OCI-LY7 (cell line): ENCODE data around the gene SEPHS2. TPM values are rescaled to one million over a fixed set of nuclear protein-coding genes. Genes with fewer than 3 reads are reported as not detected.

ENCODE experiments used
- BruUV-seq: library from RNA; stranded (reverse); fragments of 400-500 nt; replicated peaks from 2 replicates; lab custom pipeline; 2021; lab: Mats Ljungman, UMichigan
- CTCF ChIA-PET: fragments of 300-600 bp; sonication (Branson Sonifier 250); formaldehyde crosslinking; loops from one replicate; lab custom pipeline; 2022; ENCODE audit warnings: antibody characterized with exemption; ENCODE audit not compliant: unreplicated experiment; lab: Charles Lee
- POLR2A ChIA-PET: fragments of 300-600 bp; sonication (Branson Sonifier 250); formaldehyde crosslinking; loops from one replicate; lab custom pipeline; 2022; ENCODE audit warnings: antibody characterized with exemption; lab: Charles Lee
- DNase-seq: peaks from one replicate; pipeline ENCODE4 v3.0.0-alpha.2; 2015; ENCODE audit warnings: low spot score
- H2AFZ ChIP-seq: fragments of 200-600 bp; sonication (generic), shearing (Covaris generic); 2 replicates; pipeline ENCODE4 v1.6.1; 2014; ENCODE audit warnings: mild to moderate bottlenecking, antibody characterized with exemption, low read length, moderate library complexity
- H3K27ac ChIP-seq: fragments of 200-600 bp; sonication (generic); 2 replicates; pipeline ENCODE4 v1.5.1; 2014; ENCODE audit warnings: mixed run types, low read depth, mild to moderate bottlenecking, moderate library complexity, low read length, inconsistent platforms; ENCODE audit not compliant: poor library complexity, severe bottlenecking
- H3K36me3 ChIP-seq: fragments of 200-600 bp; sonication (generic); 2 replicates; pipeline ENCODE4 v1.6.1; 2014; ENCODE audit warnings: mild to moderate bottlenecking, antibody characterized with exemption, low read length, moderate library complexity, mixed read lengths; ENCODE audit not compliant: insufficient read depth
- H3K4me1 ChIP-seq: fragments of 200-600 bp; sonication (generic); 2 replicates; pipeline ENCODE4 v1.5.1; 2014; ENCODE audit warnings: mild to moderate bottlenecking, low read length; ENCODE audit not compliant: insufficient read depth, poor library complexity, severe bottlenecking
- H3K4me2 ChIP-seq: fragments of 200-600 bp; sonication (generic); 2 replicates; pipeline ENCODE4 v1.6.1; 2014; ENCODE audit warnings: mild to moderate bottlenecking, low read length
- H3K4me3 ChIP-seq: fragments of 200-600 bp; sonication (generic); 2 replicates; pipeline ENCODE4 v1.5.1; 2014; ENCODE audit warnings: mild to moderate bottlenecking, low read depth, low read length; ENCODE audit not compliant: poor library complexity, severe bottlenecking
- H3K79me2 ChIP-seq: fragments of 200-600 bp; sonication (generic); 2 replicates; pipeline ENCODE4 v1.6.1; 2016; ENCODE audit warnings: low read depth, mild to moderate bottlenecking, low read length, moderate library complexity, mixed read lengths; ENCODE audit not compliant: insufficient read depth
- H3K9me2 ChIP-seq: fragments of 200-600 bp; sonication (generic); 2 replicates; pipeline ENCODE4 v1.6.1; 2016; ENCODE audit warnings: mild to moderate bottlenecking, low read length, mixed read lengths; ENCODE audit not compliant: insufficient read depth
- H3K9me3 ChIP-seq: fragments of 200-600 bp; sonication (generic); 2 replicates; pipeline ENCODE4 v1.6.1; 2014; ENCODE audit warnings: mild to moderate bottlenecking, mixed run types, low read length, mixed read lengths
- H4K20me1 ChIP-seq: fragments of 200-600 bp; sonication (generic); 2 replicates; pipeline ENCODE4 v1.6.1; 2014; ENCODE audit warnings: mild to moderate bottlenecking, antibody characterized with exemption, low read length, moderate library complexity, mixed read lengths; ENCODE audit not compliant: insufficient read depth
- CTCF ChIP-seq: fragments of 200-600 bp; sonication (generic); conservative IDR thresholded peaks from 2 replicates; pipeline ENCODE4 v1.5.1; 2014; ENCODE audit warnings: mild to moderate bottlenecking, antibody characterized with exemption, low read length, moderate library complexity, mixed read lengths
- EZH2phosphoT487 ChIP-seq: fragments of 200-600 bp; sonication (generic); IDR thresholded peaks from 2 replicates; pipeline ENCODE4 v1.6.1; 2018; ENCODE audit warnings: low read depth, borderline replicate concordance, mild to moderate bottlenecking, mixed run types, antibody characterized with exemption, low read length, moderate library complexity, mixed read lengths
- intact Hi-C: fragments of 100-400 bp; cut with micrococcal nuclease; formaldehyde crosslinking; loops from one replicate; pipeline ENCODE4 v1.10.0; 2022; ENCODE audit not compliant: unreplicated experiment
- total RNA-seq, 2 experiments: library from RNA; depleted of rRNA in 1 of 2; stranded (reverse); fragments of >200 nt in 1 of 2; shearing (Covaris generic) in 1 of 2; gene quantifications; 2 replicates each; pipeline ENCODE4 v1.2.3, GENCODE V29; 2014 to 2022

Gene SEPHS2
- total RNA-seq, 2 experiments from 2014 or later = 14.4 to 64.2 TPM

- H3K79me2 ChIP-seq = peaks cover 15% of the 10 kb centered on the region; the same call in 1 of the 2 replicates
- H3K9me2 ChIP-seq = no peaks in the 10 kb centered on the region
- TSS peak; percentile 68 for BruUV-seq
- peak overlapping the region; percentile 99 for H3K4me2 ChIP-seq
- POLR2A ChIA-PET = no interaction called here
- no peak for DNase-seq
- no peak overlapping the region for H2AFZ ChIP-seq
- H3K4me3 ChIP-seq = peak overlapping the region; percentile 77
- no peak for TF ChIP-seq CTCF
- TF ChIP-seq EZH2phosphoT487 = no peak
- CTCF ChIA-PET = no interaction called here
- intact Hi-C loops = no loop called here
- H4K20me1 ChIP-seq = no peaks in the 10 kb centered on the region
- H3K36me3 ChIP-seq = peaks cover 31% of the 10 kb centered on the region
- H3K27ac ChIP-seq = no peak overlapping the region
- H3K9me3 ChIP-seq = no peaks in the 10 kb centered on the region
- H3K4me1 ChIP-seq = peaks cover 56% of the 10 kb centered on the region
Measured at GRCh38 chr16:30474684-30475083, 29.0 kb upstream of the SEPHS2 start.

- Histone ChIP-seq H3K4me3 (peak overlapping the region; percentile 77), H4K20me1 (no peaks in the 10 kb centered on the region), H3K27ac (peak overlapping the region; percentile 95), H2AFZ (peak overlapping the region; percentile 14; the same call in 1 of the 2 replicates), H3K9me3 (no peaks in the 10 kb centered on the region), H3K4me1 (peaks cover 61% of the 10 kb centered on the region), H3K79me2 (peaks cover 15% of the 10 kb centered on the region; the same call in 1 of the 2 replicates), H3K9me2 (no peaks in the 10 kb centered on the region), H3K4me2 (peak overlapping the region; percentile 99), H3K36me3 (peaks cover 26% of the 10 kb centered on the region)
- no TSS peak for BruUV-seq
- CTCF ChIA-PET = interaction anchor here (0.6 kb wide), 1 partner anchor 140 kb away, joined by 3 read pairs; no protein-coding TSS in a partner anchor
- TF ChIP-seq CTCF (no peak), EZH2phosphoT487 (no peak)
- intact Hi-C loops = no loop called here
- POLR2A ChIA-PET = interaction anchor here (0.7 to 3.2 kb wide), 7 partner anchors 16 to 84 kb away, joined by 3 to 69 read pairs (median 6); partner anchors contain the start of genes DCTPP1 and ZNF764
- DNase-seq = no peak
Measured at GRCh38 chr16:30474074-30474452, 28.4 kb upstream of the SEPHS2 start.
